Transverse colon (tissue), 4 donors: ENCODE measurements around the gene ZBTB34. TPM values are rescaled to one million over a fixed set of nuclear protein-coding genes. Genes with fewer than 3 reads are reported as not detected.

Source experiments
- DNase-seq: peaks from one replicate; pipeline ENCODE4 v3.0.0-alpha.2; 2019
- H3K27ac ChIP-seq, 4 donors: fragments of 200-600 bp; sonication (generic); 2 replicates each; pipeline ENCODE4 v1.5.1; 2016 to 2018; ENCODE audit warnings: inconsistent platforms in 4 of 4
- H3K27me3 ChIP-seq: fragments of 200-600 bp; sonication (generic); 2 replicates; pipeline ENCODE4 v1.5.1; 2017; ENCODE audit warnings: inconsistent platforms
- H3K36me3 ChIP-seq, 4 donors: fragments of 200-600 bp; sonication (generic); 2 replicates each; pipeline ENCODE4 v1.5.1; 2017 to 2019; ENCODE audit warnings: inconsistent platforms in 4 of 4
- H3K4me1 ChIP-seq, 4 donors: fragments of 200-600 bp; sonication (generic); 2 replicates each; pipeline ENCODE4 v1.5.1; 2017 to 2020; ENCODE audit warnings: inconsistent platforms in 4 of 4
- H3K4me3 ChIP-seq, 4 donors: fragments of 200-600 bp; sonication (generic); 1 replicate in 1 of 4; 2 replicates in 3 of 4; pipeline versions ENCODE4 v1.5.1 to v1.6.1; 2017 to 2019; ENCODE audit warnings: inconsistent platforms in 4 of 4
- H3K9me3 ChIP-seq, 2 donors: fragments of 200-600 bp; sonication (generic); 2 replicates each; pipeline ENCODE4 v1.5.1; 2017 to 2019; ENCODE audit warnings: inconsistent platforms in 2 of 2
- CTCF ChIP-seq, 5 experiments: fragments of 200-600 bp in 3 of 5; fragments of 450-650 bp in 2 of 5; sonication (generic) in 3 of 5; IDR thresholded peaks; 1 replicate in 2 of 5; 2 replicates in 3 of 5; pipeline ENCODE4 v1.5.1; 2016 to 2017; ENCODE audit warnings: antibody characterized with exemption in 5 of 5, inconsistent platforms in 3 of 5, mild to moderate bottlenecking in 2 of 5, moderate library complexity in 1 of 5
- EP300 ChIP-seq: sonication (generic); formaldehyde crosslinking; IDR thresholded peaks from one replicate; pipeline ENCODE4 v1.6.1; 2017; ENCODE audit warnings: antibody characterized with exemption, low read depth
- POLR2A ChIP-seq: fragments of 450-650 bp; IDR thresholded peaks from one replicate; pipeline ENCODE4 v1.6.1; 2016; ENCODE audit warnings: antibody characterized with exemption, mild to moderate bottlenecking, moderate library complexity
- POLR2AphosphoS5 ChIP-seq, 3 donors: sonication (generic); formaldehyde crosslinking; IDR thresholded peaks; one replicate each; pipeline ENCODE4 v1.6.1; 2016; ENCODE audit warnings: antibody characterized with exemption in 3 of 3
- WGBS, 2 donors: methylation state at CpG; one replicate each; pipeline ENCODE4 v1.1.5; 2018; ENCODE audit warnings: low coverage in 1 of 2; 5-methylcytosine and 5-hydroxymethylcytosine counted together
- in situ Hi-C, 4 donors: fragments of 200-750 bp; cut with MboI; loops; one replicate each; pipeline versions ENCODE4 v1.15.0 to v1.15.1; 2017; ENCODE audit warnings: low sequenced_read_pairs in 3 of 4, low pct_ligation_motif_present in 1 of 4, low pct_unique_long_range_greater_than_20kb in 1 of 4
- intact Hi-C: fragments of 100-400 bp; cut with DNase I; formaldehyde crosslinking; loops from one replicate; pipeline ENCODE4 v1.15.1; 2023; ENCODE audit warnings: low total_unique reads
- total RNA-seq, 4 donors: library from RNA; depleted of rRNA; stranded (reverse); fragments of >200 nt; gene quantifications; one replicate each; pipeline ENCODE4 v1.1.0, GENCODE V29; 2016

The ZBTB34 gene
- total RNA-seq, 4 donors from 2014 or later = 6.0 to 14.9 (median 10.3) TPM

- H3K27me3 ChIP-seq = no peaks in the 10 kb centered on the region
- TF ChIP-seq POLR2AphosphoS5 (IDR thresholded peaks at IDR 0.05) = no peak
- TF ChIP-seq POLR2A = no peak
- no peak for TF ChIP-seq CTCF (IDR thresholded peaks at IDR 0.05)
- TF ChIP-seq EP300 = no peak
- in situ Hi-C loops = no loop called here
- 87 to 96% methylated on average over 4 to 9 of the region's 9 CpGs for WGBS, 2 donors
- intact Hi-C loops = no loop called here
- H3K9me3 ChIP-seq = no peaks in the 10 kb centered on the region
- no peak for DNase-seq
- H3K4me1 ChIP-seq = no peaks in the 10 kb centered on the region
- H3K36me3 ChIP-seq = peaks cover 0 to 11% (median 2%) of the 10 kb centered on the region in 4 donors
- H3K4me3 ChIP-seq = no peak overlapping the region
- no peak overlapping the region for H3K27ac ChIP-seq
Observed at GRCh38 chr9:126877418-126877817, 17.0 kb downstream of the ZBTB34 start.

GRCh38 chr9:126879288-126879687 lies 18.8 kb downstream of the ZBTB34 start:
- in situ Hi-C loops = no loop called here
- intact Hi-C loops = no loop called here
- DNase-seq = no peak
- WGBS, 2 donors = 86 to 92% methylated on average over 2 to 9 of the region's 9 CpGs
- TF ChIP-seq CTCF (IDR thresholded peaks at IDR 0.05) (no peak), POLR2A (no peak), EP300 (no peak), POLR2AphosphoS5 (IDR thresholded peaks at IDR 0.05) (no peak)
- Histone ChIP-seq H3K4me3 (no peak overlapping the region), H3K9me3 (no peaks in the 10 kb centered on the region), H3K36me3 (peaks cover 0 to 11% (median 2%) of the 10 kb centered on the region in 4 donors), H3K27me3 (no peaks in the 10 kb centered on the region), H3K4me1 (no peaks in the 10 kb centered on the region), H3K27ac (no peak overlapping the region)

- TF ChIP-seq POLR2AphosphoS5 (IDR thresholded peaks at IDR 0.05) (no peak), EP300 (no peak), CTCF (IDR thresholded peaks at IDR 0.05) (no peak), POLR2A (no peak)
- WGBS, 2 donors = 80 to 95% methylated on average over 1 to 23 of the region's 23 CpGs
- H3K27me3 ChIP-seq = no peaks in the 10 kb centered on the region
- in situ Hi-C loops = no loop called here
- H3K4me1 ChIP-seq = no peaks in the 10 kb centered on the region
- intact Hi-C loops = no loop called here
- peaks cover 0 to 11% (median 2%) of the 10 kb centered on the region in 4 donors for H3K36me3 ChIP-seq
- DNase-seq = no peak
- H3K4me3 ChIP-seq = no peak overlapping the region
- H3K27ac ChIP-seq = no peak overlapping the region
- H3K9me3 ChIP-seq = no peaks in the 10 kb centered on the region
Observed at GRCh38 chr9:126880226-126880946, 19.9 kb downstream of the ZBTB34 start.

- no peaks in the 10 kb centered on the region for H3K27me3 ChIP-seq
- H3K9me3 ChIP-seq = no peaks in the 10 kb centered on the region
- H3K36me3 ChIP-seq = peaks cover 0 to 11% (median 2%) of the 10 kb centered on the region in 4 donors
- no peak overlapping the region for H3K4me3 ChIP-seq
- no peak for TF ChIP-seq POLR2A
- H3K27ac ChIP-seq = no peak overlapping the region
- 86 to 87% methylated on average over 5 to 6 of the region's 6 CpGs for WGBS, 2 donors
- intact Hi-C loops = no loop called here
- no peak for DNase-seq
- in situ Hi-C loops = no loop called here
- no peaks in the 10 kb centered on the region for H3K4me1 ChIP-seq
Observed at GRCh38 chr9:126880947-126881332, 20.5 kb downstream of the ZBTB34 start.

GRCh38 chr9:126882746-126883145 lies 22.3 kb downstream of the ZBTB34 start:
- intact Hi-C loops (no loop called here), in situ Hi-C loops (no loop called here)
- Histone ChIP-seq H3K9me3 (no peaks in the 10 kb centered on the region), H3K4me1 (no peaks in the 10 kb centered on the region), H3K36me3 (peaks cover 0 to 11% (median 2%) of the 10 kb centered on the region in 4 donors), H3K27me3 (no peaks in the 10 kb centered on the region), H3K27ac (no peak overlapping the region), H3K4me3 (no peak overlapping the region)
- 91 to 100% methylated on average over 9 to 11 of the region's 11 CpGs for WGBS, 2 donors
- no peak for DNase-seq
- TF ChIP-seq EP300 (no peak), CTCF (IDR thresholded peaks at IDR 0.05) (no peak), POLR2AphosphoS5 (IDR thresholded peaks at IDR 0.05) (no peak), POLR2A (no peak)
